Measurements from ENCODE around the gene ARFIP2.

DNA sequence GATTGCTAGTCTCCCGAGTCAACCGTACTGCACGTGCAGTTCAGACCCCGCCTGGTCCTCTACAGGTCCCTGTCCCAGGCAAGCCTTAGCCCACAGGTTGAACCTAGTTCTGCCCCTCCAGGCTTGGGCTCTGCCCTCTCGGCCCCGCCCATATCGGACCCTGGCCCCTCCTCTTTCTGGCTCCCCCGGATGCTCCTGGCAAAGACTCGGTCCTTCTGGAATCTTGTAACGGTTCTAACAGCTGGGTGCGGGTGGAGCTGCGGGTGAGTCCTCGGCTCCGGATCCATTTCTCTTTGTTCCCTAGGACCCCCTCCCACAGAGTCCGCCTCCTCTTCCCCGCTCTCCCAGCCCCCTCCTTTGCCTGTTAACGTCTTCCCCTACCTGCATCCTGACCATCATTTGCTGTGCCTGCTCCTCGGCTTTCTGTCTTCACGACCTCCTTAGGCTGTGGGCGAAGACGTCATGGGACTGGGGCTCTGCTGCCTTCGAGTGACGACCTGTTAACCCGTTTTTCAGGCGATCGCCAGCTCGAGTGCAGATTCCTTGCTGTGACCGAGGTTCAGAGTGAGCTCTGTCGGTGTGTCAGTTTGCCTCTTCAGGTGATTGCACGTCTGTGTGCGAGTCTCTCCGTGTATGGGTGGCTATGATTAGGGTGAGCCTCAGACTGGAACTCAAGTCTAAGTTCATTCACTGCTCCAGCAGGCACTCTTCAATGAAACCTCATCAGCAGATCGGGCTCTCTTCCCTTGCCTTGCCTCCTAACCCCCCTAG is 16.1 kb upstream of the ARFIP2 start, which contains the start of gene DNHD1:
- TF ChIP-seq POLR2AphosphoS5 (IDR thresholded peaks at IDR 0.05) (peak in 1 of 3 donors; percentile 25), POLR2A (IDR thresholded peaks at IDR 0.05) (no peak)

Data from spleen (tissue), 3 donors.